ENCODE results near the gene CCDC92.

Gene CCDC92

GRCh38 chr12:123958462-123958861 lies 14.2 kb downstream of the CCDC92 start:
- no peak overlapping the region for H3K27ac ChIP-seq (ENCODE audit: low read length)
- H3K36me3 ChIP-seq (replicated peaks; ENCODE audit: insufficient read depth, low read length) = no peaks in the 10 kb centered on the region
- H3K79me2 ChIP-seq (ENCODE audit: low read length) = no peaks in the 10 kb centered on the region
- H3K4me2 ChIP-seq (ENCODE audit: low read depth, low read length) = no peak overlapping the region
- H3F3A ChIP-seq (ENCODE audit: insufficient read depth, low read length) = no peaks in the 10 kb centered on the region
- DNase-seq = no peak
- no peak for TF ChIP-seq EZH2phosphoT487 (IDR thresholded peaks at IDR 0.05; ENCODE audit: low read length)
- no peak for TF ChIP-seq CTCF (IDR thresholded peaks at IDR 0.05; ENCODE audit: low read length)
- no peak for TF ChIP-seq EZH2 (optimal IDR thresholded peaks at IDR 0.05; ENCODE audit: low read depth, low read length)
- no peaks in the 10 kb centered on the region for H3K27me3 ChIP-seq (replicated peaks; ENCODE audit: insufficient read depth, low read length)
- no peaks in the 10 kb centered on the region for H3K4me1 ChIP-seq (ENCODE audit: low read length)
- H3K9me2 ChIP-seq (replicated peaks; ENCODE audit: insufficient read depth, low read length) = no peaks in the 10 kb centered on the region
- no peak overlapping the region for H2AFZ ChIP-seq (ENCODE audit: low read length)
- no peak overlapping the region for H3K4me3 ChIP-seq (ENCODE audit: low read length)
- H3K9me3 ChIP-seq (replicated peaks; ENCODE audit: insufficient read depth, low read length) = no peaks in the 10 kb centered on the region
- H3K9ac ChIP-seq (ENCODE audit: low read length) = no peak overlapping the region
- H4K20me1 ChIP-seq (ENCODE audit: insufficient read depth, low read length) = no peaks in the 10 kb centered on the region

- H3K4me3 ChIP-seq (ENCODE audit: low read length) = no peak overlapping the region
- H3K9ac ChIP-seq (ENCODE audit: low read length) = no peak overlapping the region
- no peaks in the 10 kb centered on the region for H3K79me2 ChIP-seq (ENCODE audit: low read length)
- H2AFZ ChIP-seq (ENCODE audit: low read length) = no peak overlapping the region
- H4K20me1 ChIP-seq (ENCODE audit: insufficient read depth, low read length) = no peaks in the 10 kb centered on the region
- H3K27ac ChIP-seq (ENCODE audit: low read length) = no peak overlapping the region
- no peaks in the 10 kb centered on the region for H3F3A ChIP-seq (ENCODE audit: insufficient read depth, low read length)
- no peak for TF ChIP-seq EZH2 (optimal IDR thresholded peaks at IDR 0.05; ENCODE audit: low read depth, low read length)
- no peak for TF ChIP-seq CTCF (IDR thresholded peaks at IDR 0.05; ENCODE audit: low read length)
- no peak for TF ChIP-seq EZH2phosphoT487 (IDR thresholded peaks at IDR 0.05; ENCODE audit: low read length)
- no peaks in the 10 kb centered on the region for H3K36me3 ChIP-seq (replicated peaks; ENCODE audit: insufficient read depth, low read length)
- H3K4me2 ChIP-seq (ENCODE audit: low read depth, low read length) = no peak overlapping the region
- H3K4me1 ChIP-seq (ENCODE audit: low read length) = no peaks in the 10 kb centered on the region
- H3K9me2 ChIP-seq (replicated peaks; ENCODE audit: insufficient read depth, low read length) = no peaks in the 10 kb centered on the region
- no peak for DNase-seq
- no peaks in the 10 kb centered on the region for H3K27me3 ChIP-seq (replicated peaks; ENCODE audit: insufficient read depth, low read length)
- H3K9me3 ChIP-seq (replicated peaks; ENCODE audit: insufficient read depth, low read length) = no peaks in the 10 kb centered on the region
These were observed 15.4 kb downstream of the CCDC92 start for GRCh38 chr12:123957196-123957595.

- no peaks in the 10 kb centered on the region for H4K20me1 ChIP-seq (ENCODE audit: insufficient read depth, low read length)
- no peak overlapping the region for H3K4me3 ChIP-seq (ENCODE audit: low read length)
- H3K27me3 ChIP-seq (replicated peaks; ENCODE audit: insufficient read depth, low read length) = no peaks in the 10 kb centered on the region
- no peaks in the 10 kb centered on the region for H3K9me2 ChIP-seq (replicated peaks; ENCODE audit: insufficient read depth, low read length)
- H3K79me2 ChIP-seq (ENCODE audit: low read length) = no peaks in the 10 kb centered on the region
- no peak for DNase-seq
- TF ChIP-seq EZH2phosphoT487 (IDR thresholded peaks at IDR 0.05; ENCODE audit: low read length) = no peak
- TF ChIP-seq CTCF (IDR thresholded peaks at IDR 0.05; ENCODE audit: low read length) = no peak
- TF ChIP-seq EZH2 (optimal IDR thresholded peaks at IDR 0.05; ENCODE audit: low read depth, low read length) = no peak
- H3K4me1 ChIP-seq (ENCODE audit: low read length) = no peaks in the 10 kb centered on the region
- H3K4me2 ChIP-seq (ENCODE audit: low read depth, low read length) = no peak overlapping the region
- no peaks in the 10 kb centered on the region for H3K9me3 ChIP-seq (replicated peaks; ENCODE audit: insufficient read depth, low read length)
- H2AFZ ChIP-seq (ENCODE audit: low read length) = no peak overlapping the region
- H3K9ac ChIP-seq (ENCODE audit: low read length) = no peak overlapping the region
- H3K27ac ChIP-seq (ENCODE audit: low read length) = no peak overlapping the region
- H3F3A ChIP-seq (ENCODE audit: insufficient read depth, low read length) = no peaks in the 10 kb centered on the region
- no peaks in the 10 kb centered on the region for H3K36me3 ChIP-seq (replicated peaks; ENCODE audit: insufficient read depth, low read length)
These were observed 16.4 kb downstream of the CCDC92 start for GRCh38 chr12:123956249-123956648.
